OCI-LY1 (cell line): ENCODE data around the gene SNRPB2.

Experiments used
- H2AFZ ChIP-seq: fragments of 200-600 bp; sonication (generic), shearing (Covaris generic); 2 replicates; pipeline ENCODE4 v1.6.0; 2014; ENCODE audit warnings: antibody characterized with exemption, mild to moderate bottlenecking, low read length
- H3F3A ChIP-seq: fragments of 200-600 bp; sonication (generic), shearing (Covaris generic); 2 replicates; pipeline ENCODE4 v1.6.0; 2014; ENCODE audit warnings: mild to moderate bottlenecking, antibody characterized with exemption, low read length, moderate library complexity; ENCODE audit not compliant: insufficient read depth
- H3K27ac ChIP-seq: fragments of 200-600 bp; sonication (generic); 2 replicates; pipeline ENCODE4 v1.5.1; 2014; ENCODE audit warnings: low read length, mixed run types, mild to moderate bottlenecking, low read depth; ENCODE audit not compliant: poor library complexity, severe bottlenecking
- H3K27me3 ChIP-seq: fragments of 200-600 bp; sonication (generic); 2 replicates; pipeline ENCODE4 v1.6.0; 2014; ENCODE audit warnings: antibody characterized with exemption, mild to moderate bottlenecking, low read length, moderate library complexity; ENCODE audit not compliant: insufficient read depth
- H3K36me3 ChIP-seq: fragments of 200-600 bp; sonication (generic); 2 replicates; pipeline ENCODE4 v1.6.1; 2014; ENCODE audit warnings: mild to moderate bottlenecking, antibody characterized with exemption, low read length, moderate library complexity, mixed read lengths; ENCODE audit not compliant: insufficient read depth
- H3K4me1 ChIP-seq: fragments of 200-600 bp; sonication (generic); 2 replicates; pipeline ENCODE4 v1.5.1; 2014; ENCODE audit warnings: mild to moderate bottlenecking, low read length, moderate library complexity; ENCODE audit not compliant: insufficient read depth, severe bottlenecking
- H3K4me2 ChIP-seq: fragments of 200-600 bp; sonication (generic), shearing (Covaris generic); 2 replicates; pipeline ENCODE4 v1.6.1; 2014; ENCODE audit warnings: low read length
- H3K4me3 ChIP-seq: fragments of 200-600 bp; sonication (generic); 2 replicates; pipeline ENCODE4 v1.5.1; 2014; ENCODE audit warnings: low read length, low read depth, mild to moderate bottlenecking, mixed read lengths; ENCODE audit not compliant: poor library complexity, severe bottlenecking
- H3K79me2 ChIP-seq: fragments of 200-600 bp; shearing (Covaris generic); 2 replicates; pipeline ENCODE4 v1.6.1; 2016; ENCODE audit warnings: mixed run types, low read length, mixed read lengths; ENCODE audit not compliant: insufficient read depth
- H3K9ac ChIP-seq: fragments of 200-600 bp; sonication (generic), shearing (Covaris generic); 2 replicates; pipeline ENCODE4 v1.6.1; 2014; ENCODE audit warnings: mild to moderate bottlenecking, low read length, mixed read lengths
- H3K9me2 ChIP-seq: fragments of 200-600 bp; sonication (generic), shearing (Covaris generic); 2 replicates; pipeline ENCODE4 v1.6.1; 2014; ENCODE audit warnings: low read depth, mild to moderate bottlenecking, low read length, mixed read lengths
- H3K9me3 ChIP-seq: fragments of 200-600 bp; shearing (Covaris generic); 2 replicates; pipeline ENCODE4 v1.6.1; 2014; ENCODE audit warnings: low read length, mixed read lengths
- H4K20me1 ChIP-seq: fragments of 200-600 bp; sonication (generic), shearing (Covaris generic); 2 replicates; pipeline ENCODE4 v1.6.0; 2016; ENCODE audit warnings: mild to moderate bottlenecking, low read length; ENCODE audit not compliant: insufficient read depth
- EZH2 ChIP-seq: fragments of 200-600 bp; sonication (generic), shearing (Covaris generic); IDR thresholded peaks from 2 replicates; pipeline ENCODE4 v1.8.0; 2017; ENCODE audit warnings: borderline replicate concordance, mixed run types, mild to moderate bottlenecking, antibody characterized with exemption, low read length, moderate library complexity, mixed read lengths
- TF ChIP-seq, protein P1 (sequence below): fragments of 200-600 bp; sonication (generic), shearing (Covaris generic); IDR thresholded peaks from 2 replicates; pipeline ENCODE4 v1.5.1; 2017; ENCODE audit warnings: mild to moderate bottlenecking, antibody characterized with exemption, low read length, moderate library complexity, mixed read lengths

SNRPB2 gene

DNA sequence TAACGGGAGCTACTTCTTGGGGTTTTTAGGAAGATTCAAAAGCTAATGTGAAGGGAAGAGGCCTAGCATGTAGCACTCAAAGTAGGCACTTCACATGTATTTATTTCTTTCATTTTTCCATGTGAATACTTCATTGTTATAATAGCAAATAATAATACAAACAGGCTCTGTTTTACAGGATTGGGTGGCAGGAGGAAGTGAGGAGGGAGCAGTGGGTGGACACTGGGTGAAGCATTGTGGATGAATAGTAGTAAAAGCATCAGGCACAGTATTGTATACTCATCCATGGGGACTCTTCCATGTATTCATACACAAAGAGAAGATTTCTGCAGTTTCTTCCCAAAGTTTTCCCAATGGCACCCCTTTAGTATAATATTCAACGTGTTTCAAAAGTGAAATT, 38.4 kb upstream of the SNRPB2 start:
- no peaks in the 10 kb centered on the region for H3K9me2 ChIP-seq
- no peaks in the 10 kb centered on the region for H3K27me3 ChIP-seq
- no peak overlapping the region for H3K27ac ChIP-seq
- H4K20me1 ChIP-seq = no peaks in the 10 kb centered on the region
- TF ChIP-seq, protein P1, sequence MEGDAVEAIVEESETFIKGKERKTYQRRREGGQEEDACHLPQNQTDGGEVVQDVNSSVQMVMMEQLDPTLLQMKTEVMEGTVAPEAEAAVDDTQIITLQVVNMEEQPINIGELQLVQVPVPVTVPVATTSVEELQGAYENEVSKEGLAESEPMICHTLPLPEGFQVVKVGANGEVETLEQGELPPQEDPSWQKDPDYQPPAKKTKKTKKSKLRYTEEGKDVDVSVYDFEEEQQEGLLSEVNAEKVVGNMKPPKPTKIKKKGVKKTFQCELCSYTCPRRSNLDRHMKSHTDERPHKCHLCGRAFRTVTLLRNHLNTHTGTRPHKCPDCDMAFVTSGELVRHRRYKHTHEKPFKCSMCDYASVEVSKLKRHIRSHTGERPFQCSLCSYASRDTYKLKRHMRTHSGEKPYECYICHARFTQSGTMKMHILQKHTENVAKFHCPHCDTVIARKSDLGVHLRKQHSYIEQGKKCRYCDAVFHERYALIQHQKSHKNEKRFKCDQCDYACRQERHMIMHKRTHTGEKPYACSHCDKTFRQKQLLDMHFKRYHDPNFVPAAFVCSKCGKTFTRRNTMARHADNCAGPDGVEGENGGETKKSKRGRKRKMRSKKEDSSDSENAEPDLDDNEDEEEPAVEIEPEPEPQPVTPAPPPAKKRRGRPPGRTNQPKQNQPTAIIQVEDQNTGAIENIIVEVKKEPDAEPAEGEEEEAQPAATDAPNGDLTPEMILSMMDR = no peak
- no peak for TF ChIP-seq EZH2
- no peak overlapping the region for H3K4me3 ChIP-seq
- no peaks in the 10 kb centered on the region for H3K36me3 ChIP-seq
- H3K4me2 ChIP-seq = no peak overlapping the region
- no peaks in the 10 kb centered on the region for H3K4me1 ChIP-seq
- H3K79me2 ChIP-seq = no peaks in the 10 kb centered on the region
- H2AFZ ChIP-seq = no peak overlapping the region
- no peaks in the 10 kb centered on the region for H3K9me3 ChIP-seq
- H3K9ac ChIP-seq = no peak overlapping the region
- H3F3A ChIP-seq = no peaks in the 10 kb centered on the region

DNA sequence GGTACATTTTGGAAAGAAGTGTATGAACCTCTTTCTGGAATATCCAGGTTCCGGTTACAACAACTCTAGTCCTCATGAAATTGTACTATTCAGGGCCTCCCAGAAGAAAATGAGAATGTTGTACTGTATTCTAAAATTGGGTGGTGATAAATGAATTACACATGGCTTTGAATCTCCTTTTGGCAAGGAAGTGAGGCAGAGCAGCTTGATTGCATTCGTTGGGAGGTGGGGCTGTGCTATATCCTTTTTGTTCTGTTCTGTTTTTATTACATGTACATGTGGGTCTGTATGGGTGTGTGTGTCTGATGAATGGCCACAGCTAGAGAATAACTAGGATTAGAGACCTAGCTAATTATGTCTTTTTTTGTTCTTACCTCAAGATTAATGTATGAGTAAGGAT, 37.8 kb upstream of the SNRPB2 start:
- no peak overlapping the region for H3K27ac ChIP-seq
- H3K79me2 ChIP-seq = no peaks in the 10 kb centered on the region
- H3K9me2 ChIP-seq = no peaks in the 10 kb centered on the region
- H3K9me3 ChIP-seq = no peaks in the 10 kb centered on the region
- no peak overlapping the region for H2AFZ ChIP-seq
- TF ChIP-seq EZH2 = no peak
- TF ChIP-seq, protein P1 = no peak
- H3K36me3 ChIP-seq = no peaks in the 10 kb centered on the region
- no peak overlapping the region for H3K9ac ChIP-seq
- H3K4me3 ChIP-seq = no peak overlapping the region
- no peak overlapping the region for H3K4me2 ChIP-seq
- H3K4me1 ChIP-seq = no peaks in the 10 kb centered on the region
- no peaks in the 10 kb centered on the region for H4K20me1 ChIP-seq
- no peaks in the 10 kb centered on the region for H3F3A ChIP-seq
- no peaks in the 10 kb centered on the region for H3K27me3 ChIP-seq

DNA sequence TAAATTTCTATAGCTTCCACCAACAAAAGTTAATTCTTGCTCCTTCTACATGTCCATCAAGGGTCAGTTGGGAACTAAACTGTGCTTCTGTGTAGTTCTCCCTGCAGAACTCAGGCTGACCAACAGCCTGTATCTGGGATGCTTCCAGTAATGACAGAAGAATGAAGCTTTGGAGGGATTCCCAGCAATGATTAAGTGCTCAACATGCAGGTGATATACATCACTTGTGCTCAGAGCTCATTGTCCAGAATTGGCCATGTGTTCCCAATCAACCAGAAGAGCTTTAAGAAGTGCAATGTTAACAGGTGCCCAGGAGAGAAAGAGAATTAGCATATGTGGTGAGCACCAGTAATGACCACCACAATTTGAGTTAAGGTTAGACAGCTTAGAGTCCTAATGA, 37.4 kb upstream of the SNRPB2 start:
- Histone ChIP-seq H3K27me3 (no peaks in the 10 kb centered on the region), H3K36me3 (no peaks in the 10 kb centered on the region), H3K4me1 (no peaks in the 10 kb centered on the region), H3K9ac (no peak overlapping the region), H2AFZ (no peak overlapping the region), H3F3A (no peaks in the 10 kb centered on the region), H3K4me3 (no peak overlapping the region), H3K9me3 (no peaks in the 10 kb centered on the region), H3K79me2 (no peaks in the 10 kb centered on the region), H3K9me2 (no peaks in the 10 kb centered on the region), H3K4me2 (no peak overlapping the region), H4K20me1 (no peaks in the 10 kb centered on the region), H3K27ac (no peak overlapping the region)
- TF ChIP-seq, protein P1 = no peak
- no peak for TF ChIP-seq EZH2
